ENCODE data around the gene ITGA2B. TPM values are rescaled to one million over a fixed set of nuclear protein-coding genes. Genes with fewer than 3 reads are reported as not detected.

The ITGA2B gene
- total and polyA plus RNA-seq, 2 donors (not counting 1 experiment from before 2014, with no cell fraction given): 0.10 to 0.66 TPM

DNA sequence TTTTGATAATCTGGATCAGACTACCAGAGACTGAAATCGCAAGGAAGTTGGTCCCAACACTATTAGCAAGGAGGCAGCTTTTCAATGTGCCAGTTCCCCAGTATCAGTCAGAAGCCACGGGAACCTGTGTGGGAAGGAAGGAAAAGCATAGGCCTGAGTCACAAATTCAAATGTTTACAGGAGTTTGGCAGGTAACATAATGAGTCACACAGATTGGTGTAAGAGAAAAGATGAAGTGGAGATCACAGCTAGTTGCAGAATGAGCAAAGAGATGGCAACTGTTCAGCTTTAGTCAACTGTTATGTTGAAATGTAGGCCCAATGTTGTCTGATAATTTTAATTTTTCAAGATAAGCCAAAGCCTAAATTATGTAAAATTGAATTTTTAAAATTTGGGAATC, 28.1 kb upstream of the ITGA2B start:
- H3K36me3 ChIP-seq (ENCODE audit: control insufficient read depth, insufficient read depth, low read length): no peaks in the 10 kb centered on the region
- no peak overlapping the region for H3K27ac ChIP-seq (ENCODE audit: insufficient read depth, low read length)
- no peak overlapping the region for H3K4me3 ChIP-seq (replicated peaks in 1 of 4; ENCODE audit: control extremely low read depth in 1 of 4, insufficient read depth in 1 of 4, low read depth in 3 of 4, low read length in 4 of 4)
- no peak overlapping the region for H3K4me2 ChIP-seq (ENCODE audit: extremely low read depth, insufficient read depth, low read length)
- no peaks in the 10 kb centered on the region for H3K27me3 ChIP-seq (ENCODE audit: control insufficient read depth, insufficient read depth, low read length)
- H4K20me1 ChIP-seq (ENCODE audit: control insufficient read depth, extremely low read depth, insufficient read depth, low read length): no peaks in the 10 kb centered on the region
- no peaks in the 10 kb centered on the region for H3K4me1 ChIP-seq (ENCODE audit: control insufficient read depth, extremely low read depth, insufficient read depth, low read length)
- TF ChIP-seq, protein P1, sequence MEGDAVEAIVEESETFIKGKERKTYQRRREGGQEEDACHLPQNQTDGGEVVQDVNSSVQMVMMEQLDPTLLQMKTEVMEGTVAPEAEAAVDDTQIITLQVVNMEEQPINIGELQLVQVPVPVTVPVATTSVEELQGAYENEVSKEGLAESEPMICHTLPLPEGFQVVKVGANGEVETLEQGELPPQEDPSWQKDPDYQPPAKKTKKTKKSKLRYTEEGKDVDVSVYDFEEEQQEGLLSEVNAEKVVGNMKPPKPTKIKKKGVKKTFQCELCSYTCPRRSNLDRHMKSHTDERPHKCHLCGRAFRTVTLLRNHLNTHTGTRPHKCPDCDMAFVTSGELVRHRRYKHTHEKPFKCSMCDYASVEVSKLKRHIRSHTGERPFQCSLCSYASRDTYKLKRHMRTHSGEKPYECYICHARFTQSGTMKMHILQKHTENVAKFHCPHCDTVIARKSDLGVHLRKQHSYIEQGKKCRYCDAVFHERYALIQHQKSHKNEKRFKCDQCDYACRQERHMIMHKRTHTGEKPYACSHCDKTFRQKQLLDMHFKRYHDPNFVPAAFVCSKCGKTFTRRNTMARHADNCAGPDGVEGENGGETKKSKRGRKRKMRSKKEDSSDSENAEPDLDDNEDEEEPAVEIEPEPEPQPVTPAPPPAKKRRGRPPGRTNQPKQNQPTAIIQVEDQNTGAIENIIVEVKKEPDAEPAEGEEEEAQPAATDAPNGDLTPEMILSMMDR (conservative IDR thresholded peaks at IDR 0.05 in 1 of 2, IDR thresholded peaks at IDR 0.05 in 1 of 2; ENCODE audit: low read depth in 1 of 2, low read length in 2 of 2): no peak
- no peak for TF ChIP-seq EZH2 (IDR thresholded peaks at IDR 0.05; ENCODE audit: low read length, missing control alignments)
- no peaks in the 10 kb centered on the region for H3K9me3 ChIP-seq (ENCODE audit: control insufficient read depth, insufficient read depth, low read depth, low read length)
- no peak overlapping the region for H3K9ac ChIP-seq (ENCODE audit: insufficient read depth, low read length)
- no peaks in the 10 kb centered on the region for H3K79me2 ChIP-seq (ENCODE audit: control insufficient read depth, insufficient read depth, low read length)
- H2AFZ ChIP-seq (ENCODE audit: low read length): no peak overlapping the region
- DNase-seq (ENCODE audit: low read depth in 2 of 2): peak; percentile 79 to 95

DNA sequence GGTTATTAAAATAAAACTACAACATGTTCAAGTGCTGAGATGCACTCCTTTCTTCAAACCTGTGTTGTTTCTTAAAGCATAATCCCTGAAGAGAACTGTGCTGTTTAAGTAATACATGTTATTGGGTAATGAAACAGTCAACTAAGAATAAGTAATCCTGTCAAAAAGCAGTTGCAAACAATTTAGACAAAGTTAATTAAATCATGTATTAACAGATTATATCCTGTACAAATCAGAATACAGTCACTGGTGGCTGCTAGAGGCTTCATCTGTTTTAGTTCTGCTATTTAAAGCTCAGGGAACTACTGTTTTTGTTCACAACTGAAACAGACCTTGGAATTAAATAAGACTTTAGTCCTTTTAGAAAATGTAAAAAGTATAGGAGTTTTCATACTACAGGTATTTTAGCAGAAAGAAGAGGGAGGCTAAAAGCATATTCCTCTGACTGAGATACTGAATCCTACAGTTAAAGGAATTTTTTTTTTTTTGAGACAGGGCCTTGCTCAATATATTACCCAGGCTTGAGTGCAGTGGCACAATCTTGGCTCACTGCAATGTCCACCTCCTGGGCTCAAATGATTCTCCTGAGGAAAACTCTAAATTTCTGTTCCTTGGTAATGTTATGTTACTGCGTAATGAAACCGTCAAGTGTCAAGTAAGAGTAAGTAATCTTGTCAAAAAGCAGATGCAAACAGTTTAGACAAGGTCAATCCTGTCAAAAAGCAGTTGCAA, 27.3 kb upstream of the ITGA2B start:
- Histone ChIP-seq H3K4me2 (ENCODE audit: extremely low read depth, insufficient read depth, low read length) (no peak overlapping the region), H3K9ac (ENCODE audit: insufficient read depth, low read length) (no peak overlapping the region), H3K79me2 (ENCODE audit: control insufficient read depth, insufficient read depth, low read length) (no peaks in the 10 kb centered on the region), H3K9me3 (ENCODE audit: control insufficient read depth, insufficient read depth, low read depth, low read length) (no peaks in the 10 kb centered on the region), H3K36me3 (ENCODE audit: control insufficient read depth, insufficient read depth, low read length) (no peaks in the 10 kb centered on the region), H3K4me1 (ENCODE audit: control insufficient read depth, extremely low read depth, insufficient read depth, low read length) (no peaks in the 10 kb centered on the region), H3K4me3 (replicated peaks in 1 of 4; ENCODE audit: control extremely low read depth in 1 of 4, insufficient read depth in 1 of 4, low read depth in 3 of 4, low read length in 4 of 4) (no peak overlapping the region), H3K27me3 (ENCODE audit: control insufficient read depth, insufficient read depth, low read length) (no peaks in the 10 kb centered on the region), H3K27ac (ENCODE audit: insufficient read depth, low read length) (no peak overlapping the region), H4K20me1 (ENCODE audit: control insufficient read depth, extremely low read depth, insufficient read depth, low read length) (no peaks in the 10 kb centered on the region), H2AFZ (ENCODE audit: low read length) (no peak overlapping the region)
- DNase-seq (ENCODE audit: low read depth in 2 of 2): no peak
- TF ChIP-seq, protein P1 (conservative IDR thresholded peaks at IDR 0.05 in 1 of 2, IDR thresholded peaks at IDR 0.05 in 1 of 2; ENCODE audit: low read depth in 1 of 2, low read length in 2 of 2): no peak
- TF ChIP-seq EZH2 (IDR thresholded peaks at IDR 0.05; ENCODE audit: low read length, missing control alignments): no peak

DNA sequence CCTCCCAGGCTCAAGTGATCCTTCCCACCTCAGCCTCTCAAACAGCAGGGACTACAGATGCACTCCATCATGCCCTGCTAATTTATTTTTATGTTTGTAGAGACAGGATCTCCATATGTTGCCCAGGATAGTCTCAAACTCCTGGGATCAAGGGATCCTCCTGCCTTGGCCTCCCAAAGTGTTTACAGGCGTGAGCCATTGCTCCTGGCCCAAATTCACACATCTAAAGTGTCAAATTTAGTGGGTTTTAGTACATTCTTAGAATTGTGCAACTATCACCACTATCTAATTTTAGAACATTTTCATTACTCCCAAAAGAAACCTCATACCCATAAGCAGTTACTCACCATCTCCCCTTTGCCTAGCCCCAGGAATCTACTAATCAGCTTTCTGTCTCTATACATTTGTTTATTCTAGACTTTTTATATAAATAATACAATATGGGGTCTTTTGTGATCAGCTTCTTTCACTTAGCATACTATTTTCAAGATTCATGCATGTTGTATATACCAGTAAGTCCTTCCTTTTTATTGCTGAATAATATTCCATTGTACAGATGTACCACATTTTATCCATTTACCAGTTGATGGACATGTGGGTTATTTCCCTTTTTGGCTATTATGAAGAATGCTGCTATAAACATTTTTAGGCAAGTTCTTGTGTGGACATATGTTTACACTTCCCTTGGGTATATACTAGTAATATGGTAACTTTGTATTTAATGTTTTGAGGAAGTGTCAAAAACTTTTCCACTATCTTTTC, 25.1 kb upstream of the ITGA2B start:
- Histone ChIP-seq H3K4me3 (replicated peaks in 1 of 4; ENCODE audit: control extremely low read depth in 1 of 4, insufficient read depth in 1 of 4, low read depth in 3 of 4, low read length in 4 of 4) (no peak overlapping the region), H3K9ac (ENCODE audit: insufficient read depth, low read length) (no peak overlapping the region), H4K20me1 (ENCODE audit: control insufficient read depth, extremely low read depth, insufficient read depth, low read length) (no peaks in the 10 kb centered on the region), H3K36me3 (ENCODE audit: control insufficient read depth, insufficient read depth, low read length) (no peaks in the 10 kb centered on the region), H3K9me3 (ENCODE audit: control insufficient read depth, insufficient read depth, low read depth, low read length) (no peaks in the 10 kb centered on the region), H3K79me2 (ENCODE audit: control insufficient read depth, insufficient read depth, low read length) (no peaks in the 10 kb centered on the region), H3K4me1 (ENCODE audit: control insufficient read depth, extremely low read depth, insufficient read depth, low read length) (no peaks in the 10 kb centered on the region), H3K4me2 (ENCODE audit: extremely low read depth, insufficient read depth, low read length) (no peak overlapping the region), H3K27me3 (ENCODE audit: control insufficient read depth, insufficient read depth, low read length) (no peaks in the 10 kb centered on the region), H2AFZ (ENCODE audit: low read length) (no peak overlapping the region), H3K27ac (ENCODE audit: insufficient read depth, low read length) (no peak overlapping the region)
- no peak for DNase-seq (ENCODE audit: low read depth in 2 of 2)
- no peak for TF ChIP-seq EZH2 (IDR thresholded peaks at IDR 0.05; ENCODE audit: low read length, missing control alignments)
- TF ChIP-seq, protein P1 (conservative IDR thresholded peaks at IDR 0.05 in 1 of 2, IDR thresholded peaks at IDR 0.05 in 1 of 2; ENCODE audit: low read depth in 1 of 2, low read length in 2 of 2): no peak
